ENCODE measurements around the gene FYTTD1.
A peak's percentile ranks its signal among the peaks of the same experiment; 100 is the strongest.
"Not testable (repeated sequence)": the region's sequence is repeated elsewhere in the genome, so short reads cannot be mapped to it uniquely, and the experiment has no call there.

FYTTD1 gene

GRCh38 chr3:197749601-197750395 is at the start of gene FYTTD1:
TSS of gene FYTTD1 (plus strand) at chr3:197749883. CDS start at chr3:197749972, 89 bp downstream.
- peak; percentile 82 for DNase-seq

- DNase-seq = no peak
Observed at GRCh38 chr3:197700095-197700494, 49.6 kb upstream of the FYTTD1 start.

- DNase-seq = no peak
Observed at GRCh38 chr3:197701841-197702240, 47.8 kb upstream of the FYTTD1 start.

- no peak for DNase-seq
Observed at GRCh38 chr3:197706658-197707057, 43.0 kb upstream of the FYTTD1 start.

GRCh38 chr3:197709135-197709534 is 40.5 kb upstream of the FYTTD1 start:
- no peak for DNase-seq

- DNase-seq = peak; percentile 13
Observed at GRCh38 chr3:197710965-197711364, 38.7 kb upstream of the FYTTD1 start.

- peak; percentile 98 for DNase-seq
Observed at GRCh38 chr3:197711973-197712707, 37.5 kb upstream of the FYTTD1 start.

GRCh38 chr3:197713477-197713822 is 36.2 kb upstream of the FYTTD1 start:
- no peak for DNase-seq

GRCh38 chr3:197714251-197714650 is 35.4 kb upstream of the FYTTD1 start:
- no peak for DNase-seq

GRCh38 chr3:197718891-197719290 is 30.8 kb upstream of the FYTTD1 start:
- DNase-seq = peak; percentile 88

- no peak for DNase-seq
Observed at GRCh38 chr3:197720694-197721093, 29.0 kb upstream of the FYTTD1 start.

GRCh38 chr3:197722734-197723133 is 26.9 kb upstream of the FYTTD1 start:
- no peak for DNase-seq

GRCh38 chr3:197727878-197728277 is 21.8 kb upstream of the FYTTD1 start:
- not testable (repeated sequence) for DNase-seq

GRCh38 chr3:197728487-197728886 is 21.2 kb upstream of the FYTTD1 start:
- DNase-seq = no peak

- peak; percentile 89 for DNase-seq
Observed at GRCh38 chr3:197730200-197730599, 19.5 kb upstream of the FYTTD1 start.

- DNase-seq = not testable (repeated sequence)
Observed at GRCh38 chr3:197730770-197731169, 18.9 kb upstream of the FYTTD1 start.

GRCh38 chr3:197731483-197731882 is 18.2 kb upstream of the FYTTD1 start:
- not testable (repeated sequence) for DNase-seq

- no peak for DNase-seq
Observed at GRCh38 chr3:197733042-197733441, 16.6 kb upstream of the FYTTD1 start.

GRCh38 chr3:197734667-197735318 is 14.9 kb upstream of the FYTTD1 start:
- no peak for DNase-seq

GRCh38 chr3:197736010-197736490 is 13.6 kb upstream of the FYTTD1 start:
- DNase-seq = no peak

- peak; percentile 98 for DNase-seq
Observed at GRCh38 chr3:197736491-197737318, 13.0 kb upstream of the FYTTD1 start, which contains the start of gene RUBCN. TSS of gene RUBCN (minus strand) at chr3:197736904. CDS start at chr3:197736719, 185 bp downstream.

- no peak for DNase-seq
Observed at GRCh38 chr3:197737319-197737649, 12.4 kb upstream of the FYTTD1 start.

Measured in NCI-H226 (cell line).